GM19452 (cell line): Measurements from ENCODE around the gene STX1B.
"Not testable (repeated sequence)": the region's sequence is repeated elsewhere in the genome, so short reads cannot be mapped to it uniquely, and the experiment has no call there.

Experiments used
- ATAC-seq: cut with Tn5 transposase; IDR thresholded peaks from one replicate; pipeline ENCODE4 v1.9.1; 2021; ENCODE audit not compliant: unreplicated experiment

STX1B gene

DNA sequence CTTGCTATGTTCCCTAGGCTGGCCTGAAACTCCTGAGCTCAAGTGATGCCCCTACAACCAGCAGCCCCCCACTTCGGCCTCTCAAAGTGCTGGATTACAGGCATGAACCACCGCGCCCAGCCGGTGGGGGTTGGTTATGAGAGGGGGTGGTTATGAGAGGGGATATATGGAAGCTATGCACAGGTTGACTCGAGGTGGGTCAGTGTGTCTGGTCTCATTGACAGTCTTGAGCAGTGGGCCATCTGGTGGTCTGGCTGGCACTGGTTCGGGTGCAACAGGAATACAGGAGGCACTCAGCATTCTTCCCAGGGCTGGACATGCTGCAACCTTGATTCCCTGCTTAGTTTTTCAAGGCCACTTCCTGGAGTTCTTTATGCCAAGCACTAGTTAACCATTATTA lies 5.6 kb upstream of the STX1B start:
- ATAC-seq = no peak

DNA sequence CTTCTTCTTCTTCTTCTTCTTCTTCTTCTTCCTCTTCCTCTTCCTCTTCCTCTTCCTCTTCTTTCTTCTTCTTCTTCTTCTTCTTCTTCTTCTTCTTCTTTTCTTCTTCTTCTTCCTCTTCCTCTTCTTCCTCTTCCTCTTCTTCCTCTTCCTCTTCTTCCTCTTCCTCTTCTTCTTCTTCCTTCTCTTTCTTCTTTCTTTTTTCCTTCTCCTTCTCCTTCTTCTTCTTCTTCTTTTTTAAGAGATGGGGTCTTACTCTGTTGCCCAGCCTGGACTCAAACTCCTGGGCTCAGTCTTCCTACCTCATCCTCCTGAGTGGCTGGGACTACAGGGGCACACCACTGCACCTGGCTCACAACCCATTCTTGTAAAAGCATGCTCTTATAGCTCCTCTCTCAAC lies 2.9 kb upstream of the STX1B start:
- not testable (repeated sequence) for ATAC-seq

DNA sequence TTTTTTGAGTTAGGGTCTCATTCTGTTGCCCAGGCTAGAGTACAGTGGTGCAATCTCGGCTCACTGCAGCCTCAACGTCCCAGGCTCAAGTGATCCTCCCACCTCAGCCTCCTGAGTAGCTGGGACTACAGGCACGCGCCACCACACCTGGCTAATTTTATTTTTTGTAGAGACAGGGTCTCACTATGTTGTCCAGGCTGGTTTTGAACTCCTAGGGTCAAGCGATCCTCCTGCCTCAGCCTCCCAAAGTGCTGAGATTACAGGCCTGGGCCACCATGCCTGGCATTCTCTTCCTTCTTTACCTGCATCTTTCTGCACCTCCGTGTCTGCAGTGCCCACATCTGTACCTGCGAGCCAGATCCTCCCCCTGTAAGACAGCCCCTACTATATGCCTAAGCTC lies 1.4 kb upstream of the STX1B start:
- not testable (repeated sequence) for ATAC-seq

DNA sequence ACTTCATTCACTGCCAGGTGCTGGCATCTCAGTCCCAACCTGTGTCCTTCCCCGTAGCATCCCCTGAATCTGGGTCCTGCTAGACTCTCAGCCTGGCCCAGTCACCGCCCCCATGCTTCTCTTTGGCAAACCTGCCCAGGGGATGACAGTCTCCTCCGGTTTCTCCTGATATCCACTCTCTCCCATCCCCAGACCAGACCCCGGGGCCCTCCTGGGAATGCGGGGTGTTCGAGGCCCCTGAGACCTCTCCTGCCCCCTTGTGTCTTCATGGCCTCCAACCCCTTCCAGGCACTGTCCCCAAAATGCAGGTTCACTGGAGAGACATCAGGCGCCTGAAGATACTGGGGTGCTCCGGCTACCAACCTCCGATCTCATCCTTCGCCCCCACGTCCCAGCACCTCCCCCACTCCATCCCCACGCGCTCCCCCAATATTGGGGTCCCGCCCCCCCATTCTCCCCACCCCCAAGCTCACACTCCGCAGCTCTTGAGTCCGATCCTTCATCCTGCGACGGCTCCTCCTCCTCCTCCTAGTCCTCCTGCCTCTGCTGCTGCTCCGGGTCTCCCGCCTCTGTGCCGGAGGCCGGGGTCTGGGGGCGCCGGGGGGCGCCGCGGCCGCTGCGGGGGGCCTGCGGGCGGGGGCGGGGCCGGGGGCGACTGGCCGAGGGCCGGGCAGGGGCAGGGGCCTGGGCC lies 399 bp downstream of the STX1B start:
- ATAC-seq = no peak

DNA sequence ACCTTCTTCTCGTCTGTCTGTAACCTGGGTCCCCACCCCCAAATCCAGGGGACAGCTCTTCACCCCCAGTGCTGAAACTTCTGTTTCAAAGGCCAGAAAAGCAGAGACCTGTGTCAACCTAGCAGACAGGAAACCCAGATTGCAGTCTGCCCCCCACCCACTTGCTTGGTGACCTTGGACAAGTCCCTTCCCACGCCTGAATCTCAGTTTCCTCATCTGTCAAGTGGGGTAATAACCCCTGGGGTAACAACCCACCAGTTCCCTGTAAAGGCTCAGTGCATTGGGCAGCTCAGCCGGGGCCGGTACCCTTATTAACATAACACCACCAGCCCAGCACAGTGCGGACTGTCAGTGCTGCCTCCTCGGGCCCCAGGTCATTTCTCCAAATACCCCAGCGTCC lies 1.3 kb downstream of the STX1B start:
- no peak for ATAC-seq

DNA sequence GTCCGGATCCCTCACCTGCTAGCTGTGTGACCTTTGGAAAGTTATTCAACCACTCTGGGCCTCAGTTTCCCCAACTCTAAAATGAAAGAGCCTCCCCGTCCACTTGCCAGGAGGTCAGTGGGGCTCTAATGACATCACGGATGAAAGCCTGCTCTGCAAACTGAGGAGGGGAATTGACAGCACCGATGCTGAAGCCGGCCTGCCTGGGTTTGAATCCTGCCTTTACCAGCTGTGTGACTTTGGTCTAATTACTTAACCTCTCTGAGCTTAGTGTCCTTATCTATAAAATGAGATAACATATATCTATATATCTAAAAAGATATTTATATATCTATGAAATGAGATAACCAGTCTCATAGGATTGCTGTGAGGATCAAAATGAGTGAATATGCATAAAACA lies 1.9 kb downstream of the STX1B start:
- no peak for ATAC-seq

DNA sequence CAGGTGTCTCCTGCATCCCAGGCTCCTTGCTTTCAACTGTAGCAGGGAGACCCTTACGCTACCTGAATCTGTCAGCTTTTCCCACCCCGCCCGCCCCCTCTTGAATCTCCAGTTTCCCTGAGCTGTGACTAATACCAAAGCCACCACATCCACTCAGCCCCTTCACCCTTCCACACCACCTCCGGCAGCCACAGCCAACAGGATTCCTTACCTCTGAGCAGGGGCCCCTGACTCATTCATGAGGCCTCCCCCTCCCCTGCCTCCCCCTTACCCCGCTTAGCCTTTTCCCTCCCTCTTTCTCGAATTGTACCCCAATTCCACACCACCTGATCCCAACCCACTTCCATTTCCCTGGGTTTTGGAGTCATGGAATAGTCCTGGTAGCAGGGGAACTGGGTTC lies 2.3 kb downstream of the STX1B start:
- ATAC-seq = no peak

DNA sequence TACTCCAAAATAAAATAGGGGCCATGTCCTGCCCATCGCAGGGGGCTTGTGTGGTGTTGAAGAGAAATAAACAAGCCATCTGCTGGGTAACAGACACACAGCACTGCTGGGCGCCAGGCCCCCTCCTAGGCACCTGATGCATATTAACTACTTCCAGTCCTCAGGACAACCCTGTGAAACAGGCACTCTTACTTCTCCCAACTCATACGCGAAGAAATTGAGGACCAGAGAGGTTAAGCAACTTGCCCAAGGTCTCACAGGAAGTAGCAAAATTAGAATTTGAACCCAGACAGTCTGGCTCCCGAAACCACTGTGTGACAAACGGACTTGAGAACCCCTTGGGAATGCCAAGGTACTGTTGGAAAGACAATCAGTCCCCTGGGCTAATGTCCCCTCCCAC lies 2.8 kb downstream of the STX1B start:
- no peak for ATAC-seq

DNA sequence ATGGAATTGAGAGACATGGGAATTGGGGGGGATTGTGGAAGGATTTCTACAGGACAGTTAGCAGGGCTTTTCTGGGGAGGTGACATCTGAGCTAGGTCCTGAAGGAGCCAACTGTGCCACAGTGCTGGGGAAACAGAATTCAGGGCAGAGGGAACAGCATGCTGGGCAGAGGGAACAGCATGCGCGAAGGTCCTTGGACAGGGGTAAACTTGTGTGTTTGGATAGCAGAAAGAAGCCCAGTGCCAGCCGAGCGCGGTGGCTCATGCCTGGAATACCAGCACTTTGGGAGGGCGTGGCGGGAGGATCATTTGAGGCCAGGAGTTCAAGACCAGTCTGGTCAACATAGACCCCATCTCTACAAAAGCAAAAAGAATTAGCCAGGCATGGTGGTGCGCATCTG lies 3.8 kb downstream of the STX1B start:
- no peak for ATAC-seq

DNA sequence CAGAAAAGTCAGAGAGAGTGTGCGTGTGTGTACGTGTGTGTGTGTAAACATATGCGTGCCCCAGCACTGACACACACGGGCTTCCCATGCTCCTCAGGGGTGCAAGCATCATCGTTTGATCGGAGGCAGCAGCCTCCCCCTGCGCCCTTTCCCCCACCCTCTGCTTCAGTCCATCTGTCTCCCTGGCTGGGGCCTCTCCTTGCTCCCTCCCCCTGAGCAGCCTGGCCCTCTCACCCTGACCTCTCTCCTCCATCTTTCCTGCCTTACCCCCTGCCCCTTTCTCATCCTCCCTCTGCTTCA lies 4.4 kb downstream of the STX1B start:
- no peak for ATAC-seq

DNA sequence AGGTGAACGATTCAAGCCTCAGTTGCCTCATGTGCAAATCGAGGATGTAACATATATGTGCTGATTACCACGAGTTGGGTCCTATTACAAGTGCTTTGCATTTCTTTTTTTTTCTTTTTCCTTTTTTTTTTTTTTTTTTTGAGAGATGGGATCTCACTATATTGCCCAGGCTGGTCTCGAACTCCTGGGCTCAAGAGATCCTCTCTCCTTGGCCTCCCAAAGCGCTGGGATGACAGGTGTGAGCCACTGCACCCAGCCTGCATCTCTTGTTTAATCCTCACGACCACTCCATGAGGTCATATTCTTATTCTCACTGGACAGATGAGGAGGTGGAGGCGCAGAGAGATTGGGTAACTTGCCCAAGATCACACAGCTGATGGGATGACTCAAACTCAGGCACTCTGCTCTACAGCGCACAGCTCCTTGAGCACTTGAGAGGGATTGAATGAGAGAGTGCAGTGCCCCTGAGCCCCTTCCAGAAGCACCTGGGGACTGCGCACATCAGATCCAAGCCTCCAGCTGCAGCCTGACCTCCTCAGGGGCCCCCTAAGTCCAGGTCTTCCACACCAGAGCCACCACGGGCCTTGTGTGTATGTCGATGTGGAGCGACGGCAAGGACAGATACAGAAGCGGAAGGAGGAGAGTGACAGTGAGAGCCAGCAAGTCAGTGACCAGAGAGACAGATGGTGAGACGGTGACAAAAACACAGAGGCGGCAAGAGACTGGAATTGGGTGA lies 4.9 kb downstream of the STX1B start:
- ATAC-seq = no peak

DNA sequence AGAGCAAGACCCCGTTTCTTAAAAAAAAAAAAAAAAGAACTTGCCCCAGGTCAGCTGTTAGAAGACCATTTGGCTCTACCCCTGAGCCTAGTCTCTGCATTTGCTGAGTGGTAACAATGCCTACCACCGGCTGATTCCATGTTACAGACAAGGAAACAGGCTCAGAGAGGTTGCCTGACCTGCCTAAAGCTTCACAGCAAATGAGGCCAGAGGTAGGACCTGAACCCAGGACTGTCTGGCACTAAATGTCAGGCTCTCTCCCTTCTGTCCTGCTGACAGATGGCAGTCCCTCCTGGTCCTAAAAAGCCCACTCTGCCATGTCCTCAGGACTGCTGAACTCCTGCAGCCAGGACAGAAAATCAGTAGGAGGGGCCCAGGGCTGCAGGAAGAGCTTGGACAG lies 5.8 kb downstream of the STX1B start:
- no peak for ATAC-seq

DNA sequence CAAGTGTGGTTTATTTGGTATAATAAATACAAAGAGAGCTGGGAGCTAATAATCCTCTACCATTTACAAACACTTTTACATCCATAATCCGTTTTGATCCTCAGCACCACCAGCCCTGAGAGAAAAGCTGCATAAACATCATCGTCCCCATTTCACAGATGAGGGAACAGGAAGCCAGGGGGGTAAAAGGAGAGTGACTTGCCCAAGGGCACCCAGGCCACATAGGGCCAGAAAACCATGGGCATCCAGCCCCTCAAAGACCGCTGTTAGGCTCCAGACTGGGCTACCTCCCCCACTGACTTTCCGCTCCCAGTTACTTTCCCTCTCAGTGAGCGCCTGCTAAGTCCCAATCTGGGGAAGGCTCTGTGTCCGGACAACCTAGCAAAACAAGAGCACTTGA lies 6.7 kb downstream of the STX1B start:
- no peak for ATAC-seq

DNA sequence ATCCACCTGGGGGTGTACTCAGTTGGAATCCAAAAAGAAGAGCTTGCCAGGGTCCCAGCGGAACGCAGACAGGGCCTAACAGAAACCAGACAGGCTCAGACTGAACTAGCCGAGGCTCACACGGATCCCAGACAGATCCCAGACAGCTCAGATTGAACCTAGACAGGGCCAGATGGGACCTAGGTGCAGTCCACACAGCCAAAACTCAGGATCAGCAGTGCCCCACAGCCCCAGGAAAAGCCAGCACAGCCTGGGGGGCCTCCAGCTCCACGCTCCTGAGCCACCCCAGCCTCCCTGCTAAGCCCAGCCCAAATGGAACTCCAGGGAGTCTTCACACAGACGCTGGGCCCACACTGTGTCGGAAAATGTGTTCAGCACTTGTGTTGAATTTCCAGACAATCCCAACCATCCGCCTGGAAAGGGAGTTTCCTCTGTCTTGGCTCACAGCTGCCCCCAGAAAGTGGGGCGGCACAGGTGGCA lies 7.5 kb downstream of the STX1B start:
- ATAC-seq = no peak

DNA sequence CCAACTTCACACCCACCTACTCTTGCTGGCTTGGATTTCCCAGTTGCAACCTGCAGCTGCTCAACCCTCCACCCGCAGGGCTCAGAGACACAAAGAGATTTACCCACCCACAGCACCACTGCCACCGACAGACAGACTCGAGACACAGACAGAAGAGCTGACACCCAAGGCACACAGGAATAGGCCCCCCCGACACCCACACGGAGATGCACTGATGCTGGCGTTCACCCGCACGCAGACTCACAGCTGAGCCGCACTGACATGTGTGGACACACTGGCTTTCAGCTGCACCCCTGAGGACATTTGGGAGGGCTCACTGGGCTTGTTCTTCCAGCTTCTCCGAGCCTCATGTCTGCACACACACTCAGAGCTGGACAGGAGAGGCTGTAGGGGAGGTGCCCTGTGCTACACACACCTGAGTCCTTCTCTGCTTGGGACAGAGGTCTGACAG lies 8.2 kb downstream of the STX1B start:
- ATAC-seq = no peak

DNA sequence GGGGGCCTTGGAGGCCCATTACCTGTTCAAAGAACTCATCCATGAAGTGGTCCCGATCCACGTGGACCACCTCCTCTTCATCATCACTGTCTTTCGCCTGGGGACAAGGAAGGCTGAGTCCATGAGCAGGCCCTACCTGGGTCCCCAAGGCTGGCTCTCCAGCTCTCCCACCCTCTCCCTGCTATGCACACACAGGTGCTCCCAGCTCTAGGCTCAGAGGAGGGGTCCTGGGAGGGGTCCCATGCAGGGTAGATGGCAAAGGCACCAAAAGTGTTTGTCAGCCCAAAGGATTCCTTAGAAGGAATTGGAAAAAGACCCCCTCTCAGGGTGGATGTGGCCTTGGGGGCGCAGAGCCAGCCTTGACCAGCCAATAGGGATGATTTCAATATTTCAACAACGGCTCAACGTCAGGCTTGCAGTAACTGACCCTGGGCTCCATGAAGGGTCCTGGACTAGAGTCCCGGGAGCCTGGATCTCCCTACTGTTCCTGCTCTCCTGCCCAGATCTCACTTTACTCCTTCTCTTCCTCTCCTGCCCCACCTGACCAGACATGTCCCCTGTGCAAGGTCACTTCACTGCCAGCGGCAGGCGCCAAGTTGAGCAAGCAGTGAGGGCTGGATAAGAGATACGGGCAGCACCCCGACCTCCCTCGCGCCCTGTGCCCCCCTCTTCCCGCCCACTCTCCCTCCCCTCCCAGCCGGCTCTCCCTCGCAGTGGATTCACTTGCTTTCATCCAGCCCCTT lies 8.8 kb downstream of the STX1B start:
- ATAC-seq = no peak

DNA sequence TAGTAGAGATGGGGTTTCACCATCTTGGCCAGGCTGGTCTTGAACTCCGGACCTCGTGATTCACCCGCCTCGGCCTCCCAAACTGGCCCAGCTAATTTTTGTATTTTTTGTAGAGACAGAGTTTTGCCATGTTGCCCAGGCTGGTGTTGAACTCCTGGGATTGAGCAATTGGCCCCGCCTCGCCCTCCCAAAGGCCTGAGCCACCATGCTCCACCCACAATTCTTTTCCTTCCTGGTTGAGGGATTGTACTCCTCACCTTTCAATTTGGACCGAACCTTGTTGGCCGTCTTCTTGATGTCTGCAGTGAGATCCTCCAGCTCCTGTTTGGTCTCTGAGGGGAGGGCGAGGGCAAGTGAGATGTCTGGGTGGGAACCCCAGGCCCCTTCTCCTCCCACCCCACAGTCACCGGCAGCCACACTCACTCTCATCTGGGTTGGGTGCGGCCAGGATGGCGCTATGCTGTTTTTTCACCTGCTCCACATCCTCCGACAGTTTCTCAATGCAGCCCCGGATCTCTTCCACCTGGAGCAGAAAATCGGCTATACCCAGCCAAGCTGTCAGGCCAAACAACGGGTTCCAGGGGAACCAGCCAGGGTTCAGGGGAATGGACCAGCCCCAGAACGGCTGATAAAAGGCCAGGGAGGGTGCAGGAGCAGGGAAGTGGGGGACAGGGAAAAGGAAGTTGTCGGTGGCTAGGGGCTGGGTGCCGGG lies 9.6 kb downstream of the STX1B start:
- no peak for ATAC-seq

DNA sequence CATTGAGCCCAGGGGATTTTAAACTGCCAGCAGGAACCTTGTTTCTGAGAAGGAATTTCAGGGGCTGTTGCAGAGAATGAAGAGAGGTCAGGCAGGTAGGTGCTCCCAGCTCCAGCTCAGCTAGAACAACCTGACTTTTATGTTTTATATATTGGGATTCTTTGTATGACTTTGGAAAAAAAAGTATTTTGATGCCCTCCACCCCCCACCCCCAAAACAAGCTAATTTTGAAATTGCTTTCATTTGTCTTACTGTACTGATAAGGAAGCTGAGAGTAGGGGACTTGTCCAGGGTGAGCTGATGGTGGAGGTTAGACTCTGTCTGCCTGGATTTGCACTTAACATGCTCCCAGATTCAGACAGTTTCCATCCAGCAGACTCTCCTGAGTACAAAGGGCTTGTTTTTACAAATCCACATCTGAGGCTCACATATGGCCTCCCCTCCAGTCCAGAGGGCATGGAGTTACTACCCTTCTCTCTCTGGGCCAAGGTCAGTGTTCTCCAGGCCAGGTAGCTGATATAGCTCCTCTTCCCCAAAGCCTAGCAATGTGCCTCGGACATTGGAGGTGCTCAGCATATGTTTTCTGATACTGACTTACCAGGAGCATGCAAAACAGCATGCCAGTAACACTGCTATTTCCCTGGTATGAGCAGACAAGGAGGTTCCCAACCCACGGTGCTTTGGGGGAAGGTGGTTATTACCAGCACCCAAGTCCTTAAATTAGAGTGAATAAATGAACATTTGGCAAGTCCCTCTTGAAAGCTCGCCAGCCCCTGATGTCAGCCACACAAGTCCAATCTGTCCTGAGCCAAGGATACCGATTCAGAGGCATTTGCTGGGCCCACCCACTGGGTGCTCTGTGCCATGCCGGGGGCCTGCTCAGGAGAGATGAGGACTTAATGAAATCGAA lies 11.3 kb downstream of the STX1B start:
- no peak for ATAC-seq

DNA sequence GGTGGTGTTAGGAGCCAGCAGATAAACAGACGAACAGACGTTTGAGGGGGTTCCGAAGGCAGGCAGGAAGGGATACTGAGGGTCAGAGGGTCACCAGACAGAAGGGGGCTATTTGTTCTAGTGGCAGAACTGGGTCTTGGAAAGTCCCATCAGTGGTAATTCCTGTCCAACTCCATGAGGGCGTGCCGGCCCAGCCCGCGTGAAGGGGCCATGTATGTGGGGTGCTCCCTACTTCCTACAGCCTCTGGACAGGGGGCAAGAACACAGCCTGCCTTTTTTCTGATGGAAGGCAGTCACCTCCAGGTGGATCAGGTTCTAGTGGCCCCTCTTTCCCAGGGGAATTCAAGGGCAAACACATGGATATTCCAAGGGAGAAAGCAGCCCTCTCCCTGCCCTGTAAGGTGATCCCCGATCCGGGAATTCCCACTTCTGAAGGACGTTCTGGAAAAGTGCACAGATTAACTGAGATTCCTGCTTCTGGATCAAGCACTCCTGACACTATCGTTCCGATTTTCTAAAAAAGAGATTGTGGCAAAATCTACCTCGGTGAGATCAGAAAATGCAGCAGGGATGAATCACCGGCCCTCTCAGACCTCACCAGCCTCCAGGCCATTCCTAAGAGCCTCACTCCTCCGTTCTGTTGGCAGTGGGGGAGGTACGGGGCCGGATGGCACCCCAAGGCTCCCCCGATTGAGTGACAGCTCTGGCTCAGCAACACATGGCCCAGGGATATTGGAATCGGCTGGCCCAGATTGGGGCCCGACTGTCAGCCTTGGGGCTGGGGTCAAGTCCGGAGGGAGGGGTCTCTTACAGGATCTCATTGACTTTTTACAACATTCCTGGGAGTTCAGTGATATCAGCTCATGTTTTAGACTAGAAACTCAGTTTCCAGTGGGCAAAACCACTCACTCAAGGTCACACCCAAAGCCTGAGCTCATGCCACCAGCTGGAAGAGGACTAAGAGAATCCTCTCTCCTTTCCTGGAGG lies 12.4 kb downstream of the STX1B start:
- no peak for ATAC-seq
